Measurements from ENCODE around the gene CHMP2A. TPM values are rescaled to one million over a fixed set of nuclear protein-coding genes. Genes with fewer than 3 reads are reported as not detected.

CHMP2A gene
- total RNA-seq, 2 experiments from 2014 or later = 60.5 to 62.4 TPM

DNA sequence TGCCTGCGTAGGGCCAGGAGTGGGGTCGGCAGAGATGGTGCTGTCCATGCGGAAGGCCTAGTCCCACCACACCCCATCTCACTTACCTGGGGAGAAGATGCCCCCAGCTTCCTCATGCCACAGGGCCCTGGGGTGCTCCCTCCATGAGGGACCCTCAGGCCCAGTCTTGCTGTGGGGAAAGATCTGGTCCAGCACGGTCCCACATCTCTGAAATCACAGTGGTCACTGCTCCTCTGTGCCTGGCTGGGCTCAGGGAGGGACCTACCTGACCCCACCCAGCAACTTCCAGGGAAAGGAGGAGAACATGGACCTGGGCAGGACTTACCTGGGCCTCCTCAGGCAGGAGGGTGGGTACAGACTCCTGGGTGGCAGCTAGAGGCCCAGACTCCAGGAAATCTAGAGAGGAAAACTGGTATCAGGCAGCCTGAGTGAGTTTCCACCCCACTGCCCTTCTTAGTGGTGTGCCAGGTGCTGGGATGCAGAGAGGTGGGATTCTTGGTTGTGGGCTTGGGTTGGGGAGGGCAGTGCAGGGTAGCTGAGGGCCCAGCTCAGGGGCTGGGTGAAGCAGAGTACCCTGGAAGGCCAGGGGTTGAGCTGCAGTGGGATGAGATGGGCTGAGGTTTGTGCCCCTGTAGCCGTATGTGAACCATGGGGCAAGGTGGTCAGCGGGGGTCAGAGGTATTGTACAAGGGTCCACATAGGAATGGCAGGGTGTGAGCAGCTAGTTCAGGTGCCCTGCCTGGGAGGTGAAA, 14.5 kb upstream of the CHMP2A start:
- TF ChIP-seq, protein P1, sequence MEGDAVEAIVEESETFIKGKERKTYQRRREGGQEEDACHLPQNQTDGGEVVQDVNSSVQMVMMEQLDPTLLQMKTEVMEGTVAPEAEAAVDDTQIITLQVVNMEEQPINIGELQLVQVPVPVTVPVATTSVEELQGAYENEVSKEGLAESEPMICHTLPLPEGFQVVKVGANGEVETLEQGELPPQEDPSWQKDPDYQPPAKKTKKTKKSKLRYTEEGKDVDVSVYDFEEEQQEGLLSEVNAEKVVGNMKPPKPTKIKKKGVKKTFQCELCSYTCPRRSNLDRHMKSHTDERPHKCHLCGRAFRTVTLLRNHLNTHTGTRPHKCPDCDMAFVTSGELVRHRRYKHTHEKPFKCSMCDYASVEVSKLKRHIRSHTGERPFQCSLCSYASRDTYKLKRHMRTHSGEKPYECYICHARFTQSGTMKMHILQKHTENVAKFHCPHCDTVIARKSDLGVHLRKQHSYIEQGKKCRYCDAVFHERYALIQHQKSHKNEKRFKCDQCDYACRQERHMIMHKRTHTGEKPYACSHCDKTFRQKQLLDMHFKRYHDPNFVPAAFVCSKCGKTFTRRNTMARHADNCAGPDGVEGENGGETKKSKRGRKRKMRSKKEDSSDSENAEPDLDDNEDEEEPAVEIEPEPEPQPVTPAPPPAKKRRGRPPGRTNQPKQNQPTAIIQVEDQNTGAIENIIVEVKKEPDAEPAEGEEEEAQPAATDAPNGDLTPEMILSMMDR (IDR thresholded peaks at IDR 0.05) = no peak
- no peaks in the 10 kb centered on the region for H3K27me3 Mint-ChIP-seq
- H3K36me3 Mint-ChIP-seq (ENCODE audit: low read depth) = peaks cover 23% of the 10 kb centered on the region
- POLR2A ChIA-PET = no interaction called here
- H3K27ac ChIP-seq (ENCODE audit: low read depth in 1 of 2, low read length in 2 of 2) = no peak overlapping the region
- H3K27me3 ChIP-seq (ENCODE audit: control insufficient read depth in 1 of 2, insufficient read depth in 2 of 2, low read length in 2 of 2) = no peaks in the 10 kb centered on the region
- intact Hi-C loops (cut with DNase I, micrococcal nuclease) = no loop called here
- ATAC-seq (ENCODE audit: poor library complexity) = no peak
- peak in 1 of 14 experiments; percentile 24 for DNase-seq
- CTCF ChIA-PET = no interaction called here
- no peak overlapping the region for H3K27ac Mint-ChIP-seq
- H3K4me1 Mint-ChIP-seq (ENCODE audit: low read depth) = peaks cover 28% of the 10 kb centered on the region
- no peak overlapping the region for H3K4me3 Mint-ChIP-seq
- no peaks in the 10 kb centered on the region for H3K9me3 ChIP-seq (ENCODE audit: control insufficient read depth in 1 of 2, insufficient read depth in 1 of 2, low read length in 2 of 2)
- peaks cover 24% of the 10 kb centered on the region for H3K36me3 ChIP-seq (ENCODE audit: insufficient read depth, low read length)
- H3K4me1 ChIP-seq (ENCODE audit: insufficient read depth, low read length) = peaks cover 33% of the 10 kb centered on the region
- no peaks in the 10 kb centered on the region for H3K9me3 Mint-ChIP-seq
- H3K4me3 ChIP-seq (ENCODE audit: low read length) = no peak overlapping the region

DNA sequence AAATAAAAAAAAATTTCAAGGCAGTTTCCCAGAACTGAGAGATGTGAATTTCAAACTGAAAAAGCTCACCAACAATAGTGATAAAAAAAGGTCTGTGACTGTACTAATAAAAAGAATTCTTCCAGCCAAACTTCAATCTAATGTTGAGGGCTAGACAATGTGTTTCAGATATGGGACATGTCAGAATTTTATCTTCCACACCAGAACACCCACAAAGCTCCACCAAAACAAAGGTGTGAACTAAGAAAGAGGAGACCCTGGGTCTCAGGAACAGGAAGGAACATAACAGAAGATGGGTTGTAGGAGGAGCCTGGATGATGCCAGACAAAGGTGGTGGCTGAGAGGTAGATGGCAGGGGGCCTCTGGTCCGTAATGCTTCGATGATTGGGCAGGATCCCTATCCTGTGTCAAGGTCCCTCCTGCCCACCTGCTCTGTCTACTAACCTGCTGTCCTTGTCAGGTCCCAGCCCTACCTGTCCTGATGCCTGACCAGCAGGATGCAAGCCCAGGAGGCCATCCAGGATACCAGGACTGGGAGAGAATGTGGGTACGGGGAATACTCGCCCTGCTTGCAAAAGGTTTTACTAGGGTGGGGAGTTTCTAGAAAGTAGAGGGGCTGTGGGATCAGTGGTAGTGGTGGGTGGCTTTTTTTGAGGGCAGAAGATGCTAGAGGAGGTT, 13.7 kb upstream of the CHMP2A start:
- peak in 1 of 14 experiments; percentile 23 for DNase-seq
- CTCF ChIA-PET = no interaction called here

DNA sequence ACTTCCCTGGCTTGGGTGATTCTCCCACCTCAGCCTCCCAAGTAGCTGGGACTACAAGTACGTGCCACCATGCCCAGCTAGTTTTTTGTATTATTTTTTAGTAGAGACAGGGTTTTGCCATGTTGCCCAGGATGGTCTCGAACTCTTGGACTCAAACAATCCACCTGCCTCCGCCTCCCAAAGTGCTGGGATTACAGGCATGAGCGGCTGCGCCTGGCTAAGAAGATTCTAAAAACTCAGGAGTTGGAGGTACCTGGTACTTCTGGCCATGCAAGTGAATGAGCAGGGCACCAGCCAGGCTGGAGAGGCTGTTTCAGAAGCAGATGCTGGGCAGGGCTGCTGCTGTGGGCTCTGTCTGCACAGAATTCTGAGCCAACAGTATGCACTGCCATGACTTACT, 12.1 kb upstream of the CHMP2A start:
- DNase-seq = peak in 1 of 14 experiments; percentile 11

More for the DNA sequence above, 13.7 kb upstream of the CHMP2A start:
- Histone ChIP-seq H3K36me3 (ENCODE audit: insufficient read depth, low read length) (peaks cover 24% of the 10 kb centered on the region), H3K9me3 (ENCODE audit: control insufficient read depth in 1 of 2, insufficient read depth in 1 of 2, low read length in 2 of 2) (no peaks in the 10 kb centered on the region), H3K4me1 (ENCODE audit: insufficient read depth, low read length) (peaks cover 30% of the 10 kb centered on the region), H3K4me3 (ENCODE audit: low read length) (no peak overlapping the region), H3K27me3 (ENCODE audit: control insufficient read depth in 1 of 2, insufficient read depth in 2 of 2, low read length in 2 of 2) (no peaks in the 10 kb centered on the region), H3K27ac (ENCODE audit: low read depth in 1 of 2, low read length in 2 of 2) (no peak overlapping the region)
- TF ChIP-seq, protein P1 (IDR thresholded peaks at IDR 0.05) = no peak
- no peak for ATAC-seq (ENCODE audit: poor library complexity)
- peaks cover 17% of the 10 kb centered on the region for H3K36me3 Mint-ChIP-seq (ENCODE audit: low read depth)
- POLR2A ChIA-PET = no interaction called here
- intact Hi-C loops (cut with DNase I, micrococcal nuclease) = no loop called here
- no peaks in the 10 kb centered on the region for H3K9me3 Mint-ChIP-seq
- H3K4me3 Mint-ChIP-seq = no peak overlapping the region
- H3K27ac Mint-ChIP-seq = no peak overlapping the region
- H3K27me3 Mint-ChIP-seq = no peaks in the 10 kb centered on the region
- H3K4me1 Mint-ChIP-seq (ENCODE audit: low read depth) = peaks cover 30% of the 10 kb centered on the region

More for the DNA sequence above, 12.1 kb upstream of the CHMP2A start:
- TF ChIP-seq, protein P1 (IDR thresholded peaks at IDR 0.05) = no peak
- H3K4me3 ChIP-seq (ENCODE audit: low read length) = no peak overlapping the region
- Mint-ChIP-seq H3K9me3 (no peaks in the 10 kb centered on the region), H3K4me1 (ENCODE audit: low read depth) (peaks cover 24% of the 10 kb centered on the region), H3K27ac (no peak overlapping the region), H3K4me3 (no peak overlapping the region), H3K36me3 (ENCODE audit: low read depth) (peaks cover 10% of the 10 kb centered on the region), H3K27me3 (no peaks in the 10 kb centered on the region)
- no peak overlapping the region for H3K27ac ChIP-seq (ENCODE audit: low read depth in 1 of 2, low read length in 2 of 2)
- ChIA-PET POLR2A (no interaction called here), CTCF (no interaction called here)
- peaks cover 30% of the 10 kb centered on the region for H3K4me1 ChIP-seq (ENCODE audit: insufficient read depth, low read length)
- H3K9me3 ChIP-seq (ENCODE audit: control insufficient read depth in 1 of 2, insufficient read depth in 1 of 2, low read length in 2 of 2) = no peaks in the 10 kb centered on the region
- no peaks in the 10 kb centered on the region for H3K27me3 ChIP-seq (ENCODE audit: control insufficient read depth in 1 of 2, insufficient read depth in 2 of 2, low read length in 2 of 2)
- H3K36me3 ChIP-seq (ENCODE audit: insufficient read depth, low read length) = peaks cover 24% of the 10 kb centered on the region
- ATAC-seq (ENCODE audit: poor library complexity) = no peak
- intact Hi-C loops (cut with DNase I, micrococcal nuclease) = no loop called here
